ENCODE data around the gene NREP.

NREP gene

DNA sequence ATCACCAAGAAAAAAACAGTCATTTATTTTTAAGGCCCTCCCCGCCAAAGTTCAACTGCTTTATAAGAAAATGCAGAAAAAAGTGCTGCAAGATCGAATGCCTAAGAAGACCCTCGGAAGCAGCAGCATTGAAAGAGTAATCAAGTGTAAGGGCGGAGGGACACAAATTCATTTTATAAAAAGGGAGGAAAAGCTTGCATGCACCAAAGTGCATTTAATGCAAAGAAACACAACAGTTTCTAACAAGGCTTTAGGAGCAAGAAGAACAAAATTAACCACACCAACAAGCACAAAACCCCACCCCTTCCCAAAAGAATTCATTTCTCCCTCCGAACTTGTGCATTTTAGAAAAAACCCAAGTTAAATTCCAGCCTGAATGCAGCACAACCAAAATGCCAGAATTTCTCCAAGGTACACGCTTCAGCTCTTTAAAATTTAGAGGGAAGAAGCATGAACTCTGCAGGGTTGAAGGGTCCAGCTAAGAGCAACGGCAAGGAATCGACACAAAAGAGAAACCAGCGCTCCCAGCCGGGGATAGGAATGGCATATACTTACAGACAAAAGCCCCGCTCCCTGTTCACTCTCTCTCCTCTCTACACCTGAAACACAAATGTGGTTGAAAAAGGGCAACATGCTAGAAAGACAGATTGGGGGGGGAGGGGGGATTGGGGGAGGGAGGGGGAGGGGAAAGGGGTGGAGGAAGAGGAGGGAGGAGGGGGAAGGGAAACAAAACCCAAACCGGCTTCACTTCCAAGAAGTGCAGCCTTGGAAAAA lies at the start of gene NREP:
NREP (minus strand) TSS at position 614 of the 774 bp plus-strand sequence. CDS start 1,422 bp downstream, outside the sequence.
- TF ChIP-seq, protein P1, sequence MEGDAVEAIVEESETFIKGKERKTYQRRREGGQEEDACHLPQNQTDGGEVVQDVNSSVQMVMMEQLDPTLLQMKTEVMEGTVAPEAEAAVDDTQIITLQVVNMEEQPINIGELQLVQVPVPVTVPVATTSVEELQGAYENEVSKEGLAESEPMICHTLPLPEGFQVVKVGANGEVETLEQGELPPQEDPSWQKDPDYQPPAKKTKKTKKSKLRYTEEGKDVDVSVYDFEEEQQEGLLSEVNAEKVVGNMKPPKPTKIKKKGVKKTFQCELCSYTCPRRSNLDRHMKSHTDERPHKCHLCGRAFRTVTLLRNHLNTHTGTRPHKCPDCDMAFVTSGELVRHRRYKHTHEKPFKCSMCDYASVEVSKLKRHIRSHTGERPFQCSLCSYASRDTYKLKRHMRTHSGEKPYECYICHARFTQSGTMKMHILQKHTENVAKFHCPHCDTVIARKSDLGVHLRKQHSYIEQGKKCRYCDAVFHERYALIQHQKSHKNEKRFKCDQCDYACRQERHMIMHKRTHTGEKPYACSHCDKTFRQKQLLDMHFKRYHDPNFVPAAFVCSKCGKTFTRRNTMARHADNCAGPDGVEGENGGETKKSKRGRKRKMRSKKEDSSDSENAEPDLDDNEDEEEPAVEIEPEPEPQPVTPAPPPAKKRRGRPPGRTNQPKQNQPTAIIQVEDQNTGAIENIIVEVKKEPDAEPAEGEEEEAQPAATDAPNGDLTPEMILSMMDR (conservative IDR thresholded peaks at IDR 0.05): no peak
- peak within 1 kb of the TSS; percentile 99 for H3K27ac ChIP-seq

- TF ChIP-seq, protein P1 (conservative IDR thresholded peaks at IDR 0.05): no peak
- H3K27ac ChIP-seq: no peak overlapping the region
Observed at GRCh38 chr5:111806753-111807152, 49.8 kb upstream of the NREP start.

GRCh38 chr5:111806156-111806555 lies 49.2 kb upstream of the NREP start:
- TF ChIP-seq, protein P1 (conservative IDR thresholded peaks at IDR 0.05): no peak
- no peak overlapping the region for H3K27ac ChIP-seq

- TF ChIP-seq, protein P1 (conservative IDR thresholded peaks at IDR 0.05): no peak
- no peak overlapping the region for H3K27ac ChIP-seq
Observed at GRCh38 chr5:111805071-111805470, 48.1 kb upstream of the NREP start.

- TF ChIP-seq, protein P1 (conservative IDR thresholded peaks at IDR 0.05): no peak
- H3K27ac ChIP-seq: no peak overlapping the region
Observed at GRCh38 chr5:111800351-111800750, 43.4 kb upstream of the NREP start.

DNA sequence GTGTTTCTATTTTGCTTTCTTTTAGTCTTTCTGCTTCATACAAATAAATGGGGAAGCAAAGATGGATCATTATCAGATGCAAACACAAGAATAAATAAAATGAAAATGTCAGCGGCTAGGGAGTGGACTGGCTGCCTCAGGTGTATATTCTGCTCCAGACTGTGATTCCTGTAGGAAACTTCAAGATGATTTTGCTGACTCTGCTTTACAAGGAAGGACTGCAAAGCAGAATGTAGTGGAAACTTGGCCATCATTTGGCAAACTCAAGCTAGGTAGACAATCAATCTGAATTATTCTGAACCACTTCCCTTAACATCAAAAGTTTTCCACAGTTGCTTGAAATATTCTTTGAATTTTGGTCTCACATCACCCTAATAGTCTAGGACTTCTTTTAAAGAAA lies 38.1 kb upstream of the NREP start:
- no peak overlapping the region for H3K27ac ChIP-seq
- TF ChIP-seq, protein P1 (conservative IDR thresholded peaks at IDR 0.05): no peak

GRCh38 chr5:111792471-111793058 lies 35.6 kb upstream of the NREP start:
- TF ChIP-seq, protein P1 (conservative IDR thresholded peaks at IDR 0.05): no peak
- H3K27ac ChIP-seq: no peak overlapping the region
